Tibial nerve (tissue), 4 donors: ENCODE measurements around the gene CNTNAP4. TPM values are rescaled to one million over a fixed set of nuclear protein-coding genes. Genes with fewer than 3 reads are reported as not detected.

Experiments
- DNase-seq, 2 donors: peaks; one replicate each; pipeline ENCODE4 v3.0.0-alpha.2; 2019; ENCODE audit warnings: low spot score in 2 of 2
- H3K27ac ChIP-seq, 4 donors: fragments of 200-600 bp; sonication (generic) in 3 of 4; one replicate each; pipeline ENCODE4 v1.5.1; 2017 to 2019; ENCODE audit warnings: mild to moderate bottlenecking in 1 of 4
- H3K27me3 ChIP-seq, 2 donors: fragments of 200-600 bp; sonication (generic) in 1 of 2; one replicate each; pipeline versions ENCODE4 v1.5.1 to v1.6.0; 2017 to 2019
- H3K36me3 ChIP-seq, 3 donors: fragments of 200-600 bp; sonication (generic); one replicate each; pipeline ENCODE4 v1.5.1; 2018 to 2019
- H3K4me1 ChIP-seq, 4 donors: fragments of 200-600 bp; sonication (generic) in 3 of 4; one replicate each; pipeline ENCODE4 v1.5.1; 2017 to 2019
- H3K4me3 ChIP-seq, 4 donors: fragments of 200-600 bp; sonication (generic) in 3 of 4; one replicate each; pipeline ENCODE4 v1.5.1; 2017 to 2019; ENCODE audit warnings: mild to moderate bottlenecking in 1 of 4, moderate library complexity in 1 of 4
- H3K9me3 ChIP-seq, 4 donors: fragments of 200-600 bp; sonication (generic) in 3 of 4; one replicate each; pipeline ENCODE4 v1.5.1; 2017 to 2019
- EP300 ChIP-seq, 2 donors: sonication (generic); formaldehyde crosslinking; IDR thresholded peaks; one replicate each; pipeline ENCODE4 v1.6.1; 2017; ENCODE audit warnings: antibody characterized with exemption in 2 of 2, mild to moderate bottlenecking in 1 of 2
- POLR2A ChIP-seq, 2 donors: fragments of 450-650 bp; IDR thresholded peaks; one replicate each; pipeline ENCODE4 v1.6.1; 2017; ENCODE audit warnings: antibody characterized with exemption in 2 of 2, mild to moderate bottlenecking in 2 of 2, moderate library complexity in 2 of 2
- WGBS, 2 donors: methylation state at CpG; one replicate each; pipeline ENCODE4 v1.1.5; 2018; 5-methylcytosine and 5-hydroxymethylcytosine counted together
- small RNA-seq: library from RNA; depleted of rRNA; stranded (forward); fragments of <200 nt; gene quantifications from one replicate; pipeline ENCODE3, GENCODE V24; 2016
- total RNA-seq, 4 donors: library from RNA; depleted of rRNA; stranded (reverse); fragments of >200 nt; gene quantifications; one replicate each; pipeline ENCODE4 v1.1.0, GENCODE V29; 2016
- TF ChIP-seq, protein P1 (sequence below), 5 experiments: fragments of 200-600 bp in 3 of 5; fragments of 450-650 bp in 2 of 5; sonication (generic) in 3 of 5; IDR thresholded peaks; one replicate each; pipeline ENCODE4 v1.5.1; 2016 to 2019; ENCODE audit warnings: antibody characterized with exemption in 5 of 5, mild to moderate bottlenecking in 3 of 5, moderate library complexity in 2 of 5

The CNTNAP4 gene
- total RNA-seq, 4 donors from 2014 or later = 0.22 to 0.30 TPM; not detected in 2

DNA sequence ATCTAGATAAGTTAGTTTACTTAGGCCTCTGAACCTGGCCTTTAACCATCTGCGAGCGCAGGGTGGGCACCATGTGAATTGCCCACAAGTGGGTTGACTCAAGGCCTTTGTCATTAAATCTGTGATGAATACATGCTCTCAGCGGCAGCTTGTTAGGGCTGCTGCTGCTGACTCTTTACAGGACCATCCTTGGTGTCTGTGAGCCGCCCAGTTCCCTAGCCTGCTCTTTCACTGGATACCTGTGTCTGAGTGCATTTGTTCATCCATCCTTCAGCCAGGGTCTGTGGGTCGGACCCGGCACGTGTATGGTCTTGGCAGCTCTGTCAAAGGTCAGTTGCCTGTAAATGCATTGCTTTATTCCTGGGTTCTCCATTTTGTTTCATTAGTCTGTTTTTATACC is 321.3 kb downstream of the CNTNAP4 start:
- TF ChIP-seq POLR2A (IDR thresholded peaks at IDR 0.05) = no peak
- TF ChIP-seq EP300 (IDR thresholded peaks at IDR 0.05) = no peak
- TF ChIP-seq, protein P1, sequence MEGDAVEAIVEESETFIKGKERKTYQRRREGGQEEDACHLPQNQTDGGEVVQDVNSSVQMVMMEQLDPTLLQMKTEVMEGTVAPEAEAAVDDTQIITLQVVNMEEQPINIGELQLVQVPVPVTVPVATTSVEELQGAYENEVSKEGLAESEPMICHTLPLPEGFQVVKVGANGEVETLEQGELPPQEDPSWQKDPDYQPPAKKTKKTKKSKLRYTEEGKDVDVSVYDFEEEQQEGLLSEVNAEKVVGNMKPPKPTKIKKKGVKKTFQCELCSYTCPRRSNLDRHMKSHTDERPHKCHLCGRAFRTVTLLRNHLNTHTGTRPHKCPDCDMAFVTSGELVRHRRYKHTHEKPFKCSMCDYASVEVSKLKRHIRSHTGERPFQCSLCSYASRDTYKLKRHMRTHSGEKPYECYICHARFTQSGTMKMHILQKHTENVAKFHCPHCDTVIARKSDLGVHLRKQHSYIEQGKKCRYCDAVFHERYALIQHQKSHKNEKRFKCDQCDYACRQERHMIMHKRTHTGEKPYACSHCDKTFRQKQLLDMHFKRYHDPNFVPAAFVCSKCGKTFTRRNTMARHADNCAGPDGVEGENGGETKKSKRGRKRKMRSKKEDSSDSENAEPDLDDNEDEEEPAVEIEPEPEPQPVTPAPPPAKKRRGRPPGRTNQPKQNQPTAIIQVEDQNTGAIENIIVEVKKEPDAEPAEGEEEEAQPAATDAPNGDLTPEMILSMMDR (IDR thresholded peaks at IDR 0.05) = no peak
- Histone ChIP-seq H3K36me3 (no peaks in the 10 kb centered on the region), H3K27me3 (no peaks in the 10 kb centered on the region), H3K9me3 (no peaks in the 10 kb centered on the region), H3K4me3 (no peak overlapping the region), H3K27ac (no peak overlapping the region), H3K4me1 (no peaks in the 10 kb centered on the region)
- no peak for DNase-seq
- 87 to 88% methylated on average over 7 of the region's 7 CpGs for WGBS, 2 donors

DNA sequence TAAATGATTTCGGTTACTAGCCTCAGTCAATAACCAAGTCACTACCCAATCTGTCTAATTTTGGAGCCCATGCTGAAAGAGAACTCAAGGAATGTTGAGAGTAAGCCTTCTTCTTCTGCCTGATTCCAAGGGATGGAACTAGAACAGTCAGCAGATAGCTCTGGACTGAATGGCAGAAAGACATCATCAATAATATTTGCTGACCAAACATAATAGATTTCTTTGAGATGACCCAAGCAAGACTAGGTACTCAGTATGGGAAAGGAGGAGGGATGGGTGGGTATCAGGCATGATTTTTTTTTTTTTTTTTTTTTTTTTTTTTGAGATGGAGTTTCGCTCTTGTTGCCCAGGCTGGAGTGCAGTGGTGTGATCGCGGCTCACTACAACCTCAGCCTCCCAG is 330.1 kb downstream of the CNTNAP4 start:
- Histone ChIP-seq H3K4me3 (no peak overlapping the region), H3K9me3 (no peaks in the 10 kb centered on the region), H3K4me1 (no peaks in the 10 kb centered on the region), H3K27ac (no peak overlapping the region), H3K27me3 (no peaks in the 10 kb centered on the region), H3K36me3 (no peaks in the 10 kb centered on the region)
- 95 to 96% methylated on average over 4 of the region's 4 CpGs for WGBS, 2 donors
- no peak for DNase-seq
- TF ChIP-seq EP300 (IDR thresholded peaks at IDR 0.05) (no peak), POLR2A (IDR thresholded peaks at IDR 0.05) (no peak)
- TF ChIP-seq, protein P1 (IDR thresholded peaks at IDR 0.05) = no peak

Small RNAs within 50 kb of the gene (small RNA-seq; reads per million reads assigned to genes)
- not detected for gene RF00133
- gene RN7SKP233 = not detected
